NCI-H748 treated with DMSO at 0.1 percent for 48 hours (cell line): ENCODE data around the gene CD4.
"Not testable (repeated sequence)": the region's sequence is repeated elsewhere in the genome, so short reads cannot be mapped to it uniquely, and the experiment has no call there.

Source experiments
- DNase-seq: peaks from one replicate; lab custom pipeline; 2025; lab: John Stamatoyannopoulos, UW

CD4 gene

DNA sequence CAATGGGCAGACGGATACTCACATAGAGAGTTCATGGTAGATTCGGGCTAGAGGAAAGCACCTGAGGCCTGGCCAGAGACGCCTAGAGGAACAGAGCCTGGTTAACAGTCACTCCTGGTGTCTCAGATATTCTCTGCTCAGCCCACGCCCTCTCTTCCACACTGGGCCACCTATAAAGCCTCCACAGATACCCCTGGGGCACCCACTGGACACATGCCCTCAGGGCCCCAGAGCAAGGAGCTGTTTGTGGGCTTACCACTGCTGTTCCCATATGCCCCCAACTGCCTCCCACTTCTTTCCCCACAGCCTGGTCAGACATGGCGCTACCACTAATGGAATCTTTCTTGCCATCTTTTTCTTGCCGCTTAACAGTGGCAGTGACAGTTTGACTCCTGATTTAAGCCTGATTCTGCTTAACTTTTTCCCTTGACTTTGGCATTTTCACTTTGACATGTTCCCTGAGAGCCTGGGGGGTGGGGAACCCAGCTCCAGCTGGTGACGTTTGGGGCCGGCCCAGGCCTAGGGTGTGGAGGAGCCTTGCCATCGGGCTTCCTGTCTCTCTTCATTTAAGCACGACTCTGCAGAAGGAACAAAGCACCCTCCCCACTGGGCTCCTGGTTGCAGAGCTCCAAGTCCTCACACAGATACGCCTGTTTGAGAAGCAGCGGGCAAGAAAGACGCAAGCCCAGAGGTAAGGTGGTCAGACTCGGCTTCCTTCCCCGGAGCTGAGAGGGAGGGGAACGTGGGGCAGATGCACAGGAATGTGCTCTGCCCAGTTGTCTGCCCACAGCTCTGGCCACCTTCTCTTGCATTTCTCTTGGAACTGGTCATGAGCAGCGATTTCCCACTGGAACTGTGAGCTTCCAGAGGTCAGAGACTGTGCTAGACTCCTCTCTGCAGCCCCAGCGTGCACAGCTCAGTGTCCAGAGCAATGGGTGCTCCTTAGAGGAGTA, at the start of gene CD4:
Gene CD4, plus strand, starts transcription at position 557 of the 953 bp plus-strand sequence. CDS start 10,611 bp downstream, outside the sequence.
- DNase-seq: no peak

DNA sequence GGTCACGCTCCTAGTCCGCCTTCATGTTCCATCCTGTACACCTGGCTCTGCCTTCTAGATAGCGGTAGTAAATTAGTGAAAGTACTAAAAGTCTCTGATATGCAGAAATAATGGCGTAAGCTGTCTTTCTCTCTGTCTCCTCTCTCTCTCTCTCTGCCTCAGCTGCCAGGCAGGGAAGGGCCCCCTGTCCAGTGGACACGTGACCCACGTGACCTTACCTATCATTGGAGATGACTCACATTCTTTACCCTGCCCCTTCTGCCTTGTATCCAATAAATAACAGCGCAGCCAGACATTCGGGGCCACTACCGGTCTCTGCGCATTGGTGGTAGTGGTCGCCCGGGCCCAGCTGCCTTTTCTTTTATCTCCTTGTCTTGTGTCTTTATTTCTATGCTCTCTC, 47.2 kb upstream of the CD4 start:
- not testable (repeated sequence) for DNase-seq

DNA sequence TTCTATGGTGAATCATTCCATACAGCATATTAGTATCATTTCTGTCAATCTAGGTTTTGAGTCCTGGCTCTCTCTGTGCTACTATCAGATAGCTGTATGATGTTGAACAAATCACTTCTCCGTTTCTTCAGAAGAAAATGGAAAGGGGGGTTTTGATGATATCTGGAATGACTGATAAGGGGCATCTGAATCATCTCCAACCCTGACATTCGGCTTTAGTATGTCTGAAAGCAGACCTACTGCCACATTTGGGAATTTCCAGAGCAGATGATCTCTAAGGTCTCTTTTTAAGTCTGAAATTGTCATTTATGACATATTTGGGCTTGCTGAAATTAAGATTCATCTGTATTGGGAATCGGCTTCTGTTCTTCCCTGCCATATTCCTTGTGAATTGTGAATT, 46.5 kb upstream of the CD4 start:
- no peak for DNase-seq

DNA sequence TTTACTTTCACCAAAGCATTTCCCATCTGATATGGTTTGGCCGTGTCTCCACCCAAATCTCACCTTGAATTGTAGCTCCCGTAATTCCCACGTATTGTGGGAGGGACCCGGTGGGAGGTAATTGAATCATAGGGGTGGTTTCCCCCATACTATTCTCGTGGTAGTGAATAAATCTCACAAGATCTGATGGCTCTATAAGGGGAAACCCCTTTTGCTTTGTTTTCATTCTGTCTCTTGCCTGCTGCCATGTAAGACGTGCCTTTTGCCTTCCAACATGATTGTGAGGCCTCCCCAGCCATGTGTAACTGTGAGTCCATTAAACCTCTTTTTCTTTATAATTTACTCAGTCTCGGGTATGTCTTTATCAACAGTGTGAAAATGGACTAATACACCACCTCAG, 46.0 kb upstream of the CD4 start:
- DNase-seq: not testable (repeated sequence)

DNA sequence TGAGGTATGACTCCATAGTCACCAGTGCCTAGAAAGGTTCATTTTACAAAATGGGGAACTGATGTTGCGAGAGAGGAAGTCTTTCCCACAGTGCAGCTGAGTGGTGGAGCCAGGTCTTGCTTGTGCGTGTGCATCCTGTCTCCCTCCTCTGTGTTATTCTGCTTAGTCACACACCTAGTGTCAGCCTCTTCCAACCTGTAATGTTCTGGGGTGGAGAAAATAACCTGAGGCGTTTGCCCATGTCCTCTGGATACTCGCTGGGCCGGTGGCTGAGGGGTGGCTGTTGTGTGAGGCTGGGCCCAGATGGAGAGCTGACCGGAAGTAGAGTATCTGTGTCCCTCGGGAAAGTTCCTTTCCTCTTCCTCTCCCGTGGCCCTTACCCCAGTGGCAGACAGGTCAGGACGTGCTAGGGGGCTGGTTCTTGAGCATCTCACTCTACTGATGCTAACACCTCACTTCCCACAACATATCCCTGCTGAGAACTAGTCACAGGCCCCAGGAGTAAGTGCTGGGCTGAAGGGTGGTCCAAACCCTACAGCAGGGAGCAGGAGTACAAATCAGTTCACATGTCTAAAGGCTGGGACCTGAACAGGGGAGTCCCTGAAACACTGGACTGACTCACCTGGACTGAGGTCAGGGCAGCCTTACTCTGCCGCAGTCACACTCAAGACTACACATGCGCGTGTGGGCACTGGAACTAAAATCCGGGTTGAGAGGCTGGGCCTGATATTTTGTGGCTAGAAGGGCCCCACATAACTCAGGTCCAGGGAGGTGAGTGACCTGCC, 43.4 kb upstream of the CD4 start:
- DNase-seq: no peak

DNA sequence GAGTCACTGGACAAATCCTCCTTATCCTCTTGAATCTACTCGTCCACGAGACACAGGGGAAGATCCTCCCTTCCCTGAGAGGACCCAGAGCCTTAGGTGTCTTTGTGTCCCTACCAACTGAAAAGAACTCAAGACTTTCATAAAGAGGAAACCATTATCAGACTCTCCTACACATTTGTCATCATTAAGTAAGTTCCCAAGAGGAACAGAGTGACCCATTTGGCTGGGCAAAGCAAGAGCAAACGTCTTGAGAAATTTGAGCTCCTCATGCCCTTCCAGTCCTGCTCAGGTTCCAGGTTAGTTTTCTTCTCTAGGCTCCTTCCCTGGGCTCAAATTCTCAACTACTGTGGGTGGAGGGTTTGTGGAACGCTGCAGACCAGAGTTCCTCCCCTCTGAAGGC, 42.1 kb upstream of the CD4 start:
- no peak for DNase-seq

DNA sequence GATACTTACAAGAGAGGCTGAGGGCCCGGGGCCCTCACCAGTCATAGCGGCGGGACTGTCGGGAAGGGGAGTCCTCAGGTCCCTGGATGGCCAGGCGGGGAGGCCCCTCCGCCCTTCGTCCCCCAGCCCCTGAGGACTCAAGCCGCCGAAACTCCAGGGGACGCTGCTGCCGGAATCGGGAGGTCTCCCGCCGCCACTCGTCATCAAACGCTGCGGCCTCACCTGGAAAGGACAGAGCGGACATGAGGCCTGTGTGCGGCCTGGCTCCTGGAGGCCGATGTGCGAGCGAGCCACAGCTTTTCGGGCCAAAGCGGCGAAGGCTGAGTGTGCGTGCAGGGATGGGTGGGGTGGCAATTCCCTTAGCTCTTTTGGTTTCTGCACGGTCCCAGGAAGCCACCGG, 40.6 kb upstream of the CD4 start:
- DNase-seq: no peak

DNA sequence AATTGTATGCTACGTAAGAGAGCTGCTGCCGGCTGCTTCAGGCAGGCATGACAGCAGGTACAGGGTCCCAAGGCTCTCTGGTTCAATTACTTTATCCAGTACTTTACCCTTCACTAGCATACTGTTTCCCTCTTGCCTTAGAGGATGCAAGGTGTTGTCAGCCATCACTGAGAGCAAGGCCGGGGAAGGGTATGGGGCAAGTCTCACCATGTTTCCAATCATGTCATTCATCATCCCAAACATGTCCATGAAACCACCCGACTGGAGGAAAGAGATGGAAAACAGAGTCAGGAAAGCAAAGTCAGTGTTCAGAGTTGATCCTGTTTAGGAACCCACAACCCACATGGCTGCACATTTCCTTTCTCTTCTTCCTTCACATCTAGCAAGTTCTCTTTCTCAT, 38.8 kb upstream of the CD4 start:
- DNase-seq: no peak

DNA sequence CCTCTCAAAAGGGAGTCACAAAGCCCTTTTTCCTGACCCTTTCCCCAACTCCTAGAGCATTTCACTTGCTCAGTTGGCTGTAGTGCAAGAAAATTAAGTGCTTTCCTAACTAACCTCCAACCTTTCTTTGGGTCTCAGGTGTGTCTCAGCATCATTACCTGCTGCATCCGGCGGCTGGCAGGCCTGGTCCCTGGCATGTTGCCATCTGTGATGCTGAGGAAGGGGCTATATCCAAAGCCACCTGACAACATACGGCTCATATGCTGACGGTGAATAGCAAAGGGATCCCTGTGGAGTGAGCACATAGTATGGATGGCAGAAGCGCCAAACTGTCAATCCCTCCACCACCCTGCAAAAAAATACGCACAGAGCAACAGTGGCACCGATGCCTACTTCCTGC, 37.6 kb upstream of the CD4 start:
- no peak for DNase-seq

DNA sequence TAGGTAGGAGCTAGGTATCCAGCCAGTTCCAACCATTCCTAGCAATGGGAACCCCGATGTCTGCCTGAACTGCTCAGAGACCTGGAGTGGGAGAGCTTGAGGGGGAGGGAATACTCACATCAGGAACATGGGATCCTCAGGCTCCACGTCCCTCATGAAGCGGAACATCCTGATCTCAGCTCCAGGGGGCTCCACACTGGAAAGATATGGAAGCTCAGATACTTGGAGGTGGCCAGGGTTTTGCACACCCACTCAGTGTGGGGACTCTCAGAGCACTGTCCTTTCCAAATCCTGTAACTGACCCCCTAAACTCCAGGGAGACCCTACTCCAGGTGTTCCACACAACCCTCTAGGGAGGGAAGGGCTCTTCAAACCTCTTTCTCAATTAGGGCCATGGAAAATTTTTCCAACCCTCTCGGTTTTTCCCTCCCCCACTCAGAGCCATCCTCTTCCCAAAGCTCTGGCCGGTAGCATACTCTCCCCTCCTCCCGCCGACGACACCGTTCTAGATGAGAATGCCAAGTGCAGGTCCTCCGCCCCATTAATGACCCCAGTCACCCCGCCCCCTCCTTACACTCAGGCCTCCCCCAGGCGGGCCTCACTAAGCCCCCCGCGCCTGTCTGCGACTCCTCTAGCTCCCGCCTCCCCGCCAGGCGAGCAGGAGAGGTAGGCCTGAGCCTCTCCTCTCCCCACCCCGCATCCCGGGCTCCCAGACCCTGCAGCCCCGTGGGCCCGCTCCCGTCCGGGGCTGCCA, 37.0 kb upstream of the CD4 start:
- DNase-seq: no peak

DNA sequence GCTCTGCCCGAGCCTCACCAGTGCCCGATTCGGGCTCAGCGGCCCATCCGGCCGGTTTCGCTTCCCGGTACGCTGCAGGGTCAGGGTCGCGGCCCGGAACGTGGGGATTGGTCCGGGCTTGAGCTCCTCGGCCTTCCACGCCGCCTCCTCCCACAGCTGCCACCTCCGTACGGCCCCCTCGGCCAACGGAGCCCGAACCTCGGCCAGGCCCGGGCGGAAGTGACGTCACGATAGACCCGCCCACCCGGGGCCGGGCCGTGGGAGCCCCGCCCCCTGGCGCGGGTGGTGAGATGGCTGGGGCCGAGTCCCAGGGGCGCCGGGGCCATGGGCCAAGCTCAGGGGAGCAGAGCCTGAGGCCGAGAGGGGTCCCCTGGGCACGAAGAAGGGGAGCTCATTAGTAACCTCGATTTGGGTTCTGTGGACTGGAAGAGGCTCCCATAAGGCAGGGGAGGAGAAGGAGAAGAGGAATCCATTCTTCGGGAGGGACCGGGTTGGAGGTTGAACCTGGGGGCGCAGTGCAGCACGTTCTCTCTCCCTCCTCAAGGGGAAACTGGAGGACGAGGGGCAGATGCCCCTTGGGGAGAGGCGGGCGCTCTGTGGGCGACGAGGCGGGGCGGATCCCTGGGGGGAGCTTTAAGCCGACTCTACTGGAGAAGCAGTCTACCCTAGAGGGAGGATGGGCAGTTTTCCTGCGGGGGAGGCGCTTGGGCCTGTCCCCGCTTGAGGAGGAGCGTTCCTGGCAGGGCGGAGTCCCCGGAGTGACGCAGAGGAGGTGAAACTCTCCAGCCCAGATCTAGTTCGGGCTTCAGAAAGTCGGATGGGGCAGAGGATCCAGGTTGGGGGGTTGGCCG, 36.2 kb upstream of the CD4 start, which contains the start of gene MLF2:
Gene MLF2, minus strand, starts transcription at position 221 of the 851 bp plus-strand sequence. CDS start 807 bp downstream, outside the sequence.
- peak; percentile 85 for DNase-seq

DNA sequence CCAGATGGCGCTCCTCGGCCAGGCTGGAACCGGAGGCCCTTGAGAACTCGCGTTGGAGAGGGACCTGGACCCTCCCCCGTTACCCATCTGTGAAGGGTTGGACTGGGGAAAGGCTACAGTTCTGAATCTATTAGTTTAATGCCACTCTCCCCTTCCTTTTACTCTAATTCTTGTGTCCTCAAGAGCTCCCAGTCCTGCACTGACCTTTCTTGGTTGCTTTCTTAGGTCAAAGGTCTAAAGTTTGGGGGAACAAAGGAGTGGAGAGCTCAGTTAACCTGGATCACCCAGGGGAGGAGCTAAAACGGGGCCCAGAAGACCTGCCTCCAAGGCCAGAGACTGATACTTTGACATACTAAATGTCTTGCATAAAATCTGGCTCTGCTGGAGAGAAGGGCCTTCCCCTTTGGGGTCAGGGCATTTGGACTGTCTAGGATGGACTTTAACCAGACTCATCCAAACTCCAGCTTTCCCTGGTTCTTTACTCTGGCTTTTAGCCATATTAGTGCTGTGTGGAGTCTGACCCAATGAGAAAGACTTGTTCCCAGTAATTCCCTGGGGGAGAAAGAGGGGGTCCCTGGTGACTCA, 35.5 kb upstream of the CD4 start:
- DNase-seq: no peak

DNA sequence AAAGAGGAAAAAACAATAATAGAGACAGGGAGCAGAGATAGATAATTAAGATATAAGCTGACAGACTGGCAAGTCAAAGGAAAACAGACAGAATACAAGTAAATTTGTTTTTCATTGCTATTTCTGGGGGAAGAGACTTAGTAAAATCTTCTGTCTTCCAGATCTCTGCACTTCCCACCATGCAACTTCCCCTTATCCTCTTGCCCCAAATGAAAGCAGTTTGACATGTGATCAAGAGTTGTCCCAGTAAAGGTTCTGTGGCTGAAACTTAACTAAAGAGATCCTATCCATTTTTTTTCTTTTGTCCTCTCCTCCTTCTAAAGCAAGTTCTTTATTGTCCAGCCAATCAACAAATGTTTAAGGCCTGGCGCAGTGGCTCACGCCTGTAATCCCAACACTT, 34.9 kb upstream of the CD4 start:
- no peak for DNase-seq

DNA sequence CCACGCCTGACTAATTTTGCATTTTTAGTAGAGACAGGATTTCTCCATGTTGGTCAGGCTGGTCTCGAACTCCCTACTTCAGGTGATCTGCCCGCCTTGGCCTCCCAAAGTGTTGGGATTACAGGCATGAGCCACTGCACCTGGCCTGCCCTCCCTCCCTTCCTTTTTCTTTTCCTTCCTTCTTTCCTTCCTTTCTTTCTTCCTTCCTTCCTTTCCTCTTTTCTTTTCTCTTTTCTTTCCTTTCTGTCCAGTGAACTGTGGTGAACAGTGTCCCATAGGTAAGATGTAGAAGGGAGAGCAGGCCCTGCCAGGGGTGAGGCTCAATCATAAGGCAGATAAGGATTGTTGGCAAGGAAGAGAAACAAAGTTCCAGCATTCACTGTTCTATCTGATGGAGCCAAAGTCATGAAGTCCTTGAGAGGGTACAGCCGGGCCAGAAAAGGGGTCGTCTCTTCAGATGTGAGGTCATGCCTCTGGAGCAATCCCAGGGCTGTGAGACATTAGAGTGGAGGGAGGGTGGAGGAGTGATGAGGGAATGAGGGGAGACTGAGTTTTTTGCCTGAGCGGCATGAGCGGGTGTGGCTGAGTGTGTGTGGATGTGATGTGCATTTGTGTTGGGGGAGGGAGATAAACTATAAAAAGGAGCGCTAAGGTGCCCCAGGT, 32.2 kb upstream of the CD4 start:
- no peak for DNase-seq

DNA sequence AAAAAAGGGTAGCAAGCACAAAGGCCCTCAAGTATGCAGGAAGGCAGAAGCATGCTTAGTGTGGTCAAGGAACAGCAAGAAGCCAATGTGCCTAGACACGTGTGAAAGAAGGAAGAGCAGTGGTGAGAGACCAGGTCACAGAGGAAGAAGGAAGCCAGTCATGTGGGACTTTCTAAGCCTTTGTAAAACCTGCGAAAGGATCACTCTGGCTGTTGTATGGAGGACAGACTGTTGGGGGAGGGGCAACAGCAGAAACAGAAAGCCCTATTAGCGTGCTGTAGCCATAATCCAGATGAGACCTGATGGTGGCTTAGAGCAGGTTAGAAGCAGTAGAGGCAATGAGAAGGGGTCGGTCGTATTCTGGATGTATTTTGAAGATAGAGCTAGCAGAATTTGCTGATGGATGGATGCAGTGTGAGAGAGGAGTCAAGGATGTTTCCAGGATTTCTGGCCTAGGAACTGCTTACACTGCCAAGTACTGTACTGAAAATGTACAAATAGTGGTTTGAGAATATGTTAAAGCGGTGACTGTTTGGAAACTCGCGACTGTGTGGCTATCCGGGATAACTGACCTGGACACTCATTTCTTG, 30.7 kb upstream of the CD4 start:
- no peak for DNase-seq

DNA sequence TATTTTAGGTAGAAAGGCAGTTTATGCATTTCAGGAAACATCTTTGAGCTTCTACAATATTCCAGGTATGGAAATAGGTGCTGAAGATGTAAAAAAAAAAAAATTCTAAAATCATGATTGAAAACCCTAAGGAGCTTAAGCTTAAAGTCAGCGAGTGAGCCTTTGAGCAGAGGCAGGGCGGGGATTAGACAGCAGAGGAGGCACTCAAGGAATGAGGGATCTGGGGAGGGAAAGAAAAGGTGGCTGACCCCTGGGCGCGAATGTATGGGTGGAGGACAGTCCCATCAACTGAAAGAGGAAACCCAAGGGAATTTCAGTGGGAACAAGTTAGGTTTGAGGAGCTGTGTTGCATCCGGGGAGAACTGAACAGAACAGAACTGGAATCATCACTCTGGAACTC, 29.6 kb upstream of the CD4 start:
- DNase-seq: no peak

DNA sequence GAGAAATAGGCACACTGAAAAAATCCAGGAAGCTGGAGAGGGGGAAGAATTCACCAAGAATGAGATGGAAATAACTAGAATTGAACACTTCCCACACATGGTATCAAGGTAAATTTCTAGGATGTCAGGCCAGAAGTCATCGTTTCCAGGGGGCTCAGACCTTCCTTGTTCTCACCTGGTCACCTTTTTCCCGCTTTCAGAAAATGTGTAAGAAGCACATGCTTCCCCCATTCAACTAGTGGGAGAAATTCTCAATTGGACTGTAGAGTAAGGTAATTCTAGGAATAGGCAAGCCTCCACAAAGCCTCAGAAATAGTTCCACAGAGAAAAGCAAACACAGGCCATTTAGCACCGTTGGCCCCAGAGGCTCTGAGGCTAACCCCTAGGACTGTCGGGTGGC, 25.9 kb upstream of the CD4 start:
- no peak for DNase-seq

DNA sequence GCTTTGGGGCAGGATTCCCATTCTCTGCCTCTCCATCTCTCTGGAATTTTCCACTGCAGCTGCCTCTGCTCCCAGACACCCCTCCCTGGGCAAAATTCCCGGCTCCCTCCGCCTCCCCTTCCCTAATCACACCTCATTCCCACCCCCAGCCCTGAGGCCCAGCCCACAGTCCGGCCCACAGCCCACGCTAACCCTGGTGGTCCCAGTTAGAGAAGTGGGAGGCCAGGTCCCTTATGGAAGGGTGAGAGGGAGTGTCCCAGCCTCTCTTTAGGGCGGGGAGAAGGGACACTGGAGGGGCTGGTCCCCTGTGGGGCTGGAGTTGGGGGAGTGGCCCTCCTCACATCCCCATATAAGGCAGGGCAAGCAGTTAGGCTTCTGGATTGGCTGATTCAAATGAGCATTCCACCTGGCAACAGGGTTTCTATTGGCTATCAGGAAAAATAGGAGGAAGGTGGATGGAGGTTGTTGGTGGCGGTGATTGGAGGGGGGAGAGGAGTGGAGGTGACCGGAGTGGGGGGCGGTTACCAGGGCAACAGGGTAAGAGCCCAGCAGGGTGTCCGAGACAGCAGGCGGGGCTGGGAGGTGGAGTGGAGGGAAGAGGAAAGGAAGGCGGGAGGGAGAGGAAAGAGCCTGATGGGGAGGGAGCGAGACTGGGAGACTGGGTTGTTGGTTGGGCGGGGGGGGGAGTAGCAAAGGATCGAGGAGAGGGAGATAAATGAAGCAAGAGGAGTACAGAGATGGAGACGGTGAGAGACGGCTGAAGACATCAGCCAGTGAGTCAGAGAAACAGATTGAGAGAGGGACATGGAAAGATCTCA, 25.1 kb upstream of the CD4 start:
- peak; percentile 97 for DNase-seq

DNA sequence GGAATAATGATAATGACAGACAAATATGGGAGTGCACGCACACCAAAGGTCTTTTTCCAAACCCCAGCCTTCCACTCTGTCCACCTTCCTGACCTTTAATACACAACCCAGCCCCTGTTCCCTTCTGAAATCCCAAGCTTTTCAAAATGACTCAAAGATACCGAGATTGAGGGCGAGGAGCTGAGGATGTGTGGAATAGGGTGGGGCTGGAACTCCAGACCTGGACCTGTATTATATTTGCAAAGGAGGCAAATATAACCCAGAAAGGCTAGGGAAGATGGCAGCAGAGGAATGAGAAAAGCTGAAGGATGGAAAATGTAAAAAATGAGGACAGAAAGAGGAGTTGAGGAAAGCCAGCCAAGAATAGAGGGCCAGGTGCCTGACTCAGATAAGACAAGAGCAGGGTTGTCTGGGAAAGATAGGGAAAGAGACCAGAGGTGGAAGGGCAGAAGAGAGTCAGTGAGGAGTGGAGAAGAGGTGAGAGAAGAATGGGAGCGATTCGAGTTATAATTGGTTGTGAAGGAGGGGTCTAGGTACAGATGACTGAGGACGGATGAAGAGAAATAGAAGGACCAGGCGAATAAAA, 24.2 kb upstream of the CD4 start:
- no peak for DNase-seq
